Lung microvascular endothelial cell (primary cell): Measurements from ENCODE around the gene TUSC2. TPM values are rescaled to one million over a fixed set of nuclear protein-coding genes. Genes with fewer than 3 reads are reported as not detected.

Source experiments
- DNase-seq, 2 donors: peaks; one replicate each; pipeline versions ENCODE4 v3.0.0 to v3.0.0-alpha.2; 2010; ENCODE audit warnings: low read depth in 2 of 2
- total RNA-seq: library from RNA; depleted of rRNA; stranded (reverse); fragments of >200 nt; gene quantifications from 2 replicates; pipeline ENCODE4 v1.2.1, GENCODE V29; 2014

Gene TUSC2
- total RNA-seq, 1 donor from 2014 or later, result 22.8 TPM

DNA sequence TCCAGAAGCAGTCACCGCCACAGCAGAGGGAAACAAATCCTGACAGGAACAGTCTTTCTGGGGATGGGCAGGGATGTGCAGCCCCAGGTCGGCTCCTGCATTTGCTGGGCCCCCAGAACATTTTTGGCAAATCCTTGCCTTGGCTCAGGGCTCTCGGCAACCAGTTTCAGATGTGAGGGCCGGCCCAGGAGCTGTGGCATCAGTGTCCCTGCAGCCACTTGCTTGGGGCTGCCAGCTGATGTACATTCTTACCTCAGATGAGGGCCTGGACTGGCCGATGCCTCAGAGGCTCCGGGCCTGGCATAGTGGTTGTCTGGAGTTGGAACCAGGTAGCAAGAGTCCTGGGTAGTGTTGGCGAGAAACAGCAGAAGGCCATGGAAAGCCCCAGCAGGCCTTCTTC, 26.8 kb upstream of the TUSC2 start:
- no peak for DNase-seq

DNA sequence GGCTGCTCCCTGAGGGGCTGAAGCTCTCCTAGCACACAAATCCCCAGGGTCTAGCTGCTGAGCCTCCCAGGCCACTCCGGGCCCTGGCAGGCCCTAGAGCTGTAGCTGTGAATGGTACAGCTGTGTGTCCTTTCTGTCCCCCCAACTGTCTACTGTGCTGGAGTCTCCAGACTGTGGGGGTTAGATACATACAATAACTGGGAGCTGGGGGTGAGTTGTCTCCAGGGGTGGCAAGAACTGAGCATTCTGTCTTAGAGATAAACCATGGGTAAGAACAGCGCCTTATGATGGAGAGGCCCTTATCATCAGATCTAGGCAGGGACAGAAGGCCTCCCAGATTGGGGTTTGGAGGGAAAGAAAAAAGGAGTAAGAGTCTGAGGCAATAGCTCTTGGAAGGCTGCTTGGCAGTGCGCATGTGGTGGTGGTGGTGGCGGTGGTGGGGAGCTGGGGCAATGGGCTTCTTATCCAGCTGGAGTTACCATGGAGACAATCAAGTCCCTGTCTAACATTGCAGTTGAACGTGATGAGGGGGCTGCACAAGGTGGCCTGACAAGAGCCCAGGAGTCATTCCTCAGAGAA, 26.3 kb upstream of the TUSC2 start:
- no peak for DNase-seq

DNA sequence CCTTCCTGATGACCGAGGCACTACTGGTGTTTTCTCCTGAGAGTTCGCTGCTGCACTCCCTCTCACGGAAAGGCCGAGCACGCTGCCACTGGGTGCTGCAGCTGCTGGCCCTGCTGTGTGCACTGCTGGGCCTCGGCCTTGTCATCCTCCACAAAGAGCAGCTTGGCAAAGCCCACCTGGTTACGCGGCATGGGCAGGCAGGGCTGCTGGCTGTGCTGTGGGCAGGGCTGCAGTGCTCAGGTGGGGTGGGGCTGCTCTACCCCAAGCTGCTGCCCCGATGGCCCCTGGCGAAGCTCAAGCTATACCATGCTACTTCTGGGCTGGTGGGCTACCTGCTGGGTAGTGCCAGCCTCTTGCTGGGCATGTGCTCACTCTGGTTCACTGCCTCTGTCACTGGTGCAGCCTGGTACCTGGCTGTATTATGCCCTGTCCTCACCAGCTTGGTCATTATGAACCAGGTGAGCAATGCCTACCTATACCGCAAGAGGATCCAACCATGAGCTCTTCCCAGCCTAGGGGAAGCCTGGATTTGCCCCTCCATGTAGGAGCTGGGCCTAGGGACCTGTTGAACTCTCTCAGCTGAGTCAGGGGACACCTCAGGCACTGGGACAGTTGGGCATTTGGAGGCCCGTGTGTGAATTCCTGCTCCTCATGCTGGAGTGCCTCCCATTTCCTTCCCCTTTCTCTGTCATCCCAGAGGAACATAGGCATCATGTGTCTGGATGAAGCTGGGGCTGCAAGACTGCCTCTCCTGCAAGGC, 25.4 kb upstream of the TUSC2 start:
- DNase-seq, result no peak

DNA sequence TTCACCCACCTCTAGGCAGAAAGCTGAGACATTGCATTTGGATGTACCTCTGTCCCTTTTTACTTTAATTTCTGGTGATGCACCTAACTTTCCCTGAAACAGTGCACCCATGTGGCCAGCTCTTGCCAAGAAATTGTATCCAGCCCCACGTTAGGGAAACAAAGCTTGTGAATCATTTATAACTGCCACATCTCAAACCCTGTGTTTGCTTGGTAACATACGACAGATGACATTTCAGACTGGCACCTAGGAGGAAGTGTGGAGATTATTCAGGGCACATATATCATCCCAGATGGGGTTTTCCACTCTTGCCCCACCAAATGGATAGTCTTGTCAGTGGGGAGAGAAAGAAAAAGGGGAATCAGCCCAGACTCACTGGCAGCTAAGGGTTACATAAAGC, 24.8 kb upstream of the TUSC2 start:
- peak; percentile 24 for DNase-seq

DNA sequence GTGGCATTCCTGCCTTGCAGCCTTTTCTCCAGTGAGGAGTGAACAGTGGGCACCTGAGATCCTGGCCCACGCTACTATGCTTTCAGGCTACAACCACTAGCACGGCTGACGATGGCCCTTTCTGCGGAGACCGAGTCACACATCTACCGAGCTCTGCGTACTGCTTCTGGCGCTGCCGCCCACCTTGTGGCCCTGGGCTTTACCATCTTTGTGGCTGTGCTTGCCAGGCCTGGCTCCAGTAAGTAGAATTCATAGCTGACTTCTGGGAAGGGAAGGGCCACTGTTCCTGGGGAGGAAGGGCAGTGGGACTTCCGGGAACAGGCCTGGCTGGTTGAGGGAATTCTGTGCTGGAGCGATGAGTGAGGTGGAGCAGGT, 23.3 kb upstream of the TUSC2 start:
- no peak for DNase-seq

DNA sequence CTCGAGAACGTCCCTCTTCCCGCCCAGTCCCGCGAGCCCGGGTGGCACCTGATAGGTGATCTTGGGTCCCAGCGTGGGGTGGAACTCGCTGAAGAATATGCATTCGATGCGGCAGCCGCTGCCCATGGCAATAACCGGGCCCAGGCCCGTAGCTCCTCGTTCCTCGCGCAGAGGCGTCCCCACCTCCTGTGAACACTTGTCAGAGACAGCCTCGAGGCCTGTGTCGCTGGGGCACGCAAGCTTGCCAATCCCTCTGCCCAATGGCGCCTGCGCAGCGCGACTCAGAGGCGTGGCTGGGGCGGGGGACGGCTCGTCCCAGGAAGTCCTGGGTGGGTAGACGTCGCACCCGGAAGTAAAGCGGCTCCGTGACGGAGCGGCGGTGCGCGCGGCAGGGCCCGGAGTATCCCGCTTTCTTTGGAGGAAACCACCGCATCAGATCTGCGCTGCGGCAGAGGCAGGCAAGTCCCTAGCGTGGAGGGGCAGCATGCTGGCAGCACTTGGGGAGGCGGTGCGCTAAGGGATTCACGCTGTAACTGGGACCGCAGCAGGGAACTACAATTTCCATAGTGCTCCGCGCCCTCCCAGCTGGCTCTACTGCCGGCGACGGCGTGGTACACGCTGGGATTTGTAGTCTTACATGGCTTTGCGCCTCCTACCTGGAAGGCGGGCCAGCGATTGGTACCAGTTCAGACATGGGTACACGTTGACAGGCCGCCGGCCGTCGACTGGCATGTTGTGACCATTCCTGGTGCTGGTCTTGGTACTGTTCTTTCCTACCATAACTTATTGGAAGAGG, 22.7 kb upstream of the TUSC2 start, which contains the start of the genes CYB561D2 and NPRL2:
Gene CYB561D2 (plus strand): TSS at position 336 of the 796 bp plus-strand sequence. CDS start 572 bp downstream, outside the sequence.
Gene NPRL2 (minus strand): TSS at position 249 of the 796 bp plus-strand sequence. CDS start 123 bp downstream, at position 126.
- peak; percentile 92 to 96 for DNase-seq

DNA sequence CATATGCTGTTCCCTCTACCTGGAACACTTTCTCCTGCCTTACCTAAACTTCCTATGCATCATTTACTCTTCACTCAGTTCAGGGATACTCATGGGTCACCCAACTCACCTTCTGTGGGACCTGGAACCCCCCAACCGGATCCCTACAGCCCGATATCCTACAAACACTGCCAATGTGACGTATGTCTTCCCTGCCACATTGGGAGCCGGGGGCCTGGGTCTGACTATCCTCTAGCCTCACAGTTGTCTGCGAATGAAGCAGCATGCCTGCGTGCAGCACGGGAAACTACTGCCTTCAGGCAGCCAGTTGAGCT, 22.1 kb upstream of the TUSC2 start:
- DNase-seq, result no peak

DNA sequence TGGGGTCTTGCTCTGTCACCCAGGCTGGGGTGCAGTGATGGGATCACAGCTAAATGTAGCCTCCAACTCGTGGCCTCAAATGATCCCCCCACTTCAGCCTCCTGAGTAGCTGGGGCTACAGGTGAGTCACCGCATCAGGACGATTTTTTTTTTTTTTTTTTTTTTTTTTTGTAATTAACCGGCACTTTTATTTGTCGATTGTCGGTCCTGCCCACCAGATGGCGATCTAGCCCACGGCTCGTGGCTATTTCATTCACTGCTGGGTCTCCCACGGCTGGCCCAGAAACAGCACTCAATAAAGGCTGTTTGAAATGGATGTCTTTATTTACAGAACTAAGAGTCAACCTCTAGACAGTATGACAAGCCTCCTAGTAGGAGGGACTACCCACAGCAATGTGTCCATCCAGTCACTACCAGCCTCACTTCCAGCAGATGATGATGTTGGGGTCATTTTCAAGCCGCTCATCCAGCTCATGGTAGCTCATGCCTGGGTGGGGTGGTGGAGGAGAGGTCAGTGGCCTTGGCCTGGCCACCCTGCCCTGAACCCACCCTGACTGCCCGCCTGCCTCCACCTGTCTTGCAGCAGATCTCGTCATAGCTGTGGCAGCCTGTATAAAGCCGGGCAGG, 19.3 kb upstream of the TUSC2 start:
- peak; percentile 80 to 84 for DNase-seq

DNA sequence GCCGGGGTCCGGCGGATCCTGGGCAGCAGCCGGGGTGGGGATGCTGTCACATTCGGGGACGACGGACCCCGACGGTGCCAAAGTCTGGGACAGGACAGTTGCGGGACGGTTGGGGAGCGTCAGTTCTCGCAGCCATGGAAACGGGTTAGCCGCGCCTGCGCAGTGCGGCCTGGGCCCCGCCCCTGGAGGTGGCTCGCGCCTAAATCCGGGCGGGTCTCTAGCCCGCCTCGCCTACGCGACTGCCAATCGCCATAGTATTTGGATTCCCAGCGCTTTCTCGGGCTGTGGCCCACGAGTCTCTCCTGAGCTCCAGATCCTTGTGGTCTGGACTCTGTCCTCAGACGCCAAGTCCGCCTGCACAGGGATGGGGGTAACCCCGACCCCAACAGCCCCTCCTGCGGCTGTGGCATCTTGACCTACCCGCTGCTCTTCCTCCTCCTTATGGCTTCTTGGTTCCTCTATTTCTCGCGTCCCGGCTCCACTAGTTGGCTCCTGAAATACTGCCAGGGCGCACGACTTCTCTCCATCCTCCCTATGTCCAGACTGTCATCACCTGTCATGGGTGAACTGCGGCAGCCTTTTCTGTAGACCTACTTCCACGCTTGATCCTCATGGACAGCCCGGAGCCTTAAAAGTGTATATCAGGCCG, 17.7 kb upstream of the TUSC2 start, which contains the start of gene ZMYND10:
Gene ZMYND10 (minus strand): TSS at position 147 of the 649 bp plus-strand sequence. CDS start 153 bp downstream, outside the sequence.
- peak in 1 of 2 donors; percentile 53 for DNase-seq

DNA sequence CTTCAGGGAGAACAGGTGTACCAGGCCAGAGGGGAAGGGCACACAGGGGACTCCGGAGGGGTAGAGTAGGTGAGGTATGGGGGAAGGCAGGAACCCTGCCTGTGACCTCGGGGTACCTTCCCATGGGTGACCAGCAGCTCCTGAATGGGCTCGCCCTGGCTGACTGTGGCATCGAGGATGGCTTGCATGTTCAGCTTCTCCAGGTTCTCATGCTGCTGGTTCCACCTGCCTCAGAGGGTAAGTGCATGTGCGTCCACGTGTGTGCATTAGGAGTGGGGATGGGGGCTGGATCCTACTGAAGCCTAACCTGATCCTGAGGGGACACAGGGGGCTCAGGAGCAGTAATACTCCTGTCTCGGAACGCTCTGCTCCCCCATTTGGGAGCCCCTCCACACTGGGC, 17.0 kb upstream of the TUSC2 start:
- no peak for DNase-seq

DNA sequence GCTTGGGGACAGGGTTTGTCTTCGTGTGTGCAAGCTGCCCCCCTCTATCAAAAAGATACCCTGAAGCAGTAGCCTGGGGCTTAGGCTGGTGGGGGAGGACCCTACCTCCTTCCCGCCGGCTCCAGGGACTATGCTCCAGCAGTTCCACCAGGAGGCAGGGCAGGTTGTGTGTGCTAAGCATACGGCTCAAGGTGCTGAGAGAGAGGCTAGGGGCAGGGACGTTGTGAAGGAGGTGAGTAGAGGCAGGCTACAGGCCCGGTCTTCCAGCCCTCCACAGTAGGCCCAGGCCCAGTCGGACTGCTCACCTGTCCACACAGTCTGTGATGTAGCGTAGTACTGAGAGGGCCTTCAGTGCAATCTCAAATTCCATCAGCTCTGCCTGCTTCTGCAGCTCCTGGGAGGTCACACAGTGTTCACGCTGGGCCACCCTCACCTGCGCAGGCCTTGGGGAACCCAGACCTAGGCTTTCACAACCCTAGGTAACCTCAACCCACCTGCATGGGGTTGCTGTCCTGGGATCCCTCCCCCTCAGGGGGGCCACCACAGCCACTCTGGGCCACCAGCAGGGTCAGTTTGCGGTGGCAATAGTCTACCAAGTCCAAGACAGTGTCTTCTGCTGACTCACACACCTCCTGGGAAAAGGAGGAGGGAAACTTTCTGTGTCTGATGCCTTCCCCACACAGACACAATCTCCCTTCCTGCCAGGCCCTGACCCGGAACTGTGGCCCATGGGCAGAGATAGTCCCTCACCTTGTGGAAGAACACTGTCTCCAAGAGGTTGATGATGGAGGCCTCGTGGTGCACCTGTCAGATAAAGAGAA, 15.0 kb upstream of the TUSC2 start:
- no peak for DNase-seq

DNA sequence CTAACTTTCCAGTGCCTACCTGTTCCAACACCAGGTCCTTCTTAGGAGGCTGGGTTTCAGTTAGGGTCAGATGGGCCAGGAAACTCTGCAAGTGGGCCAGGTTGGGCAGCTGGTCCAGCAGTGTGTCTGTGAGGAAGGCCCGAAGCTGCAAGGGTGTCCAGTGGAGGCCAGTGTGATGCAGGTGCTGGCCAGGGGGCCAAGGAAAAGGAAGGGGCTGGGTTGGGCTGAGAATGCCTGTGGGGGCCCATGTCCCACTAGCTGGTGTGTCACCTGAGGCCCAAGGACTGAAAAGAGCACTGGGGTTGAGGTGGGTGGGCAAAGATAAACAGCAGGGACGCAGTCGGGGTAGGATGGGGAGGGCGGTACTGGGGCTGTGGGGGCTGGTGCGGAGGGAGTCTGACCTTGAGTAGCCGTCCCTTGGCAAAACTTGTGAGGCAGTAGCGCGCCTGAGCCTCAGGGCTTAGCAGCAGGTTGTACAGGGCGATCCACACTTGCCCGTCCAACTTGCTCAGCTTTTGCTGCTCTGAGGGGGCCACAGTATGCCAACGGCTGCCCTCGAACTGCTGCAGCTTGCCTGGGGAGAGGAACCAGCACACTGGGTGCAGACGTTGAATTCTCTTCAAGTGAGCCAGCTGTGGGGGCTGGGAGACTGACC, 14.1 kb upstream of the TUSC2 start:
- no peak for DNase-seq

DNA sequence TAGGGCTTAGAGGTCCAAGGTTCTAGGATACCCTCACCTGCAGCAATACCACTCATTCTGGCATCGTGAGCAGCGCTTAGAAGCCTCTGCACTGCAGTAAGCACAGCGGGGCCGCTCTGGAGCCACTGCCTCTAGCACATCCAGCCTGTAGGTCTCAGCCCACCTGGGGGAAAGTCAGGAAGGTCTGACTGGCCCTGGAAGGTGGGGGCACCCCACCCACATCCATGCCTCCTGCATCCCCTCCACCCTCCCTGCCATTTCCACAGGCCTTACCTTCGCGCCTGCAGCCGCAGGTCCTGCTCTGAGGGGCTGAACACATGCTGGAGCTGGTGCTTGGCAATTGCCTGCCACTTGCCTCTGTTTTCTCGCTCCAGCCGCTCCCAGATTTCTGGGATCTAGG, 13.5 kb upstream of the TUSC2 start:
- no peak for DNase-seq

DNA sequence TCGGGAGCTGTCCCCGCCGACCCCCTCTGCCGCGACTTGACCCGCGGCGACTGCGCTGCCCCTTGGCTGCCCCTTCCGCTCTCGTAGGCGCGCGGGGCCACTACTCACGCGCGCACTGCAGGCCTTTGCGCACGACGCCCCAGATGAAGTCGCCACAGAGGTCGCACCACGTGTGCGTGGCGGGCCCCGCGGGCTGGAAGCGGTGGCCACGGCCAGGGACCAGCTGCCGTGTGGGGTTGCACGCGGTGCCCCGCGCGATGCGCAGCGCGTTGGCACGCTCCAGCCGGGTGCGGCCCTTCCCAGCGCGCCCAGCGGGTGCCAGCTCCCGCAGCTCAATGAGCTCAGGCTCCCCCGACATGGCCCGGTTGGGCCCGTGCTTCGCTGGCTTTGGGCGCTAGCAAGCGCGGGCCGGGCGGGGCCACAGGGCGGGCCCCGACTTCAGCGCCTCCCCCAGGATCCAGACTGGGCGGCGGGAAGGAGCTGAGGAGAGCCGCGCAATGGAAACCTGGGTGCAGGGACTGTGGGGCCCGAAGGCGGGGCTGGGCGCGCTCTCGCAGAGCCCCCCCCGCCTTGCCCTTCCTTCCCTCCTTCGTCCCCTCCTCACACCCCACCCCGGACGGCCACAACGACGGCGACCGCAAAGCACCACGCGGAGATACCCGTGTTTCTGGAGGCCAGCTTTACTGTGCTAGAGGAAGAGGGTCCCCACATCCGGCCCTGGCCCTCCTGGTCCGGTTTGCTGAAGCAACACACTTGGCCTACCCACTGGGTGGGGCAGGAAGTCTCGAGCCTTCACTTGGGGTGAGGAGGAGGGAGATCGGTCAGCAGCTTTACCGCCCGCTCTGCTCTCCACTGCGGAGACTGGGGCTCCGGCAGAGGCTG, 12.7 kb upstream of the TUSC2 start, which contains the start of gene RASSF1:
Gene RASSF1 (minus strand): TSS at position 389 of the 882 bp plus-strand sequence. CDS start 31 bp downstream, at position 358.
- peak in 1 of 2 donors; percentile 43 for DNase-seq

DNA sequence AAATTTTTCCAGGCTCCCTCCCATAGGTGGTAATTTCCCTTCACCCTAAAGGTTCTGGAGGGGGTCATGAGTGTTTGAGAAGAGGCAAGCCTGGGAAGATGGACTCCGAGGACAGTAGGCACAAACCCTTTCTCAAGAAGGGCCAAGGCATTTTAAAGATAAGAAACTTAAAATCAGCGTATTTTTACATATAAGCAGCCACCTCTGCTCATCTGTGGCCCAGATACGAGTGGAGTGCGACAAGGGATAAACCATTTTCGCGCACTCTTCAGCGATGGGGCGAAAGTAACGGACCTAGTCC, 12.1 kb upstream of the TUSC2 start:
- no peak for DNase-seq

DNA sequence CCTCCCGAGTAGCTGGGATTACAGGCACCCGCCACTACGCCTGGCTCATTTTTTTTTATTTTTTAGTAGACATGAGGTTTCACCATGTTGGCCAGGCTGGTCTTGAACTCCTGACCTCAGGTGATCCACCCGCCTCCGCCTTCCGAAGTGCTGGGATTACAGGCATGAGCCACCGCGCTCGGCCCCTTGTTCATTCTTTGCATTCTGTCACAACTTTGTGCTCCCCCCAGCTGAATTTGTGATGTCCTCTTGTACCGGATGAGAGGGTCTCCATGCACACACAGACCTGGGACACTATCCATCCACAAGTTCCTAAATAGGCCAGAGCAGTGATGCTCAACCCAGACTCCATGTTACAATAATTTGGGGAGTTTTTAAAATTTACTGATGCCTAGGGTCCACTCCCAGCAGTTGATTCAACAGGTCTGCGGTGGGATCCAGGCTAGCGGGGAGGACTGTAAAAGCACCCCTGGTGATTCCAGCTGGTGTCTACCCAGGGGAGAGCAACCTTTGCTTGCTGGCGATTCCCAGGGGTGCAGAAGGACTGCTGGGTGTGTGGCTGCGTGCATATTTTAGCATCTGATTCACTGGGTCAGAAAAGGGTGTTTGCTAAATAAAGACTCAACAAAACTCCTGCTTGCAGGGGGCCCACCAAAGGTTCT, 11.6 kb upstream of the TUSC2 start:
- no peak for DNase-seq

DNA sequence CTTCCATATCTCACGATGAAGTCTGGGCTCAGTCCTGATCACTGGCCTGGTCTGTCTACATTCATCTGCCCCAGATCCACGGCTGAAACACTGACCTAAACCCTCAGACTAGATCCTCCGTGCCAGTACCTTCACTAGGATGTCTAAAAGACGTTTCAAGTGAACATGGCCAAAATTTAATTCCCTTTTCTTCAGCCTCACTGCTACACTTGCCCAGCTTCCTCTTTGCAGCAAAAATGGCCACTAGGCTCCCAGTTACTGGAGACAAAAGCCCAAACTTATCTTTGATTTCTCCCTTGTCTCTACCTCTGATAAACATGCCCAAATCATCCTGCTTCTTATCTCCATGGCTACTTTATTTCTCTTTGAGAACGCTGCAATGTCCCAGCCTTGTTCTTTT, 10.9 kb upstream of the TUSC2 start:
- no peak for DNase-seq

DNA sequence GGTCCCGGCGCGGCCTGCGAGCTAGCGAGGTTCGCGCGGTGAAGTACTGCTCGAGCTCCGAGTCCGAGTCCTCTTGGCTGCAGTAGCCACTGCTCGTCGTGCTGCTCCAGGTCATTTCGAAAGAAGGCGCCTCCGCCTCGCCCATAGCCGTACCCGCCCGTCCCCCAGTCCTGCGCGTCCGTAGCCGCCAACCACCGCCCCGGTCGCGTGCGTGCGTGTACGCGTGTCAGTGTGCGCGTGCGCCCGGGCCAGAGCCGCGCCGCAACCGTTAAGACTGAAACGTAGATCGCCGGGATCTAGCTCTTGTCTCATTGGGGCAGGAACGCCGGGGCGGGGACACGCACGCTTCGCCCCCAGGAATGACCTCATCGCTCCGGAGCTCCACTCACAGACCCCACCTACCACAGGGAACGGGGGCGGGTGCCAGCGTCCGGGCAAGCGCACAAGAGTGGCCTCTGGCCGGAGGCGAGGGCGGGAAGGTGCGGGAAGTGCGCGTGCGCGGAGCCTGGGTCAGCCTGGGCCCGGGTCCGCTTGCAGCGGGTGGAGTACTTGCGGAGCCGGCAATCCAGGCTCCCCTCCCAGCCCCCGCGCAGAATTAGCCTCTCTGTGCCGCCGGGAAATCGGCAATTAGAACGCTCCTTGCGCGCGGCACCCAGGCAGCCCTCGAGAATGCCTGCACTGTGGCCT, 9.3 kb upstream of the TUSC2 start:
- peak; percentile 100 for DNase-seq
